ENCODE results near the gene GRAMD4.
"Not testable (repeated sequence)": the region's sequence is repeated elsewhere in the genome, so short reads cannot be mapped to it uniquely, and the experiment has no call there.

Gene GRAMD4

GRCh38 chr22:46617986-46618647, 2.1 kb upstream of the GRAMD4 start:
- no peak for DNase-seq (ENCODE audit: low read depth)
- TF ChIP-seq CTCF (conservative IDR thresholded peaks at IDR 0.05; ENCODE audit: low read length), result no peak
- no peak overlapping the region for H3K4me3 ChIP-seq (ENCODE audit: low read length)

GRCh38 chr22:46618667-46619066, 1.5 kb upstream of the GRAMD4 start:
- no peak overlapping the region for H3K4me3 ChIP-seq (ENCODE audit: low read length)
- DNase-seq (ENCODE audit: low read depth), result no peak
- no peak for TF ChIP-seq CTCF (conservative IDR thresholded peaks at IDR 0.05; ENCODE audit: low read length)

- TF ChIP-seq CTCF (conservative IDR thresholded peaks at IDR 0.05; ENCODE audit: low read length), result no peak
- no peak overlapping the region for H3K4me3 ChIP-seq (ENCODE audit: low read length)
- DNase-seq (ENCODE audit: low read depth), result peak; percentile 29
These were observed 851 bp upstream of the GRAMD4 start for GRCh38 chr22:46619240-46619829.

- DNase-seq (ENCODE audit: low read depth), result no peak
- no peak overlapping the region for H3K4me3 ChIP-seq (ENCODE audit: low read length)
- no peak for TF ChIP-seq CTCF (conservative IDR thresholded peaks at IDR 0.05; ENCODE audit: low read length)
These were observed 529 bp downstream of the GRAMD4 start for GRCh38 chr22:46620588-46621242.

GRCh38 chr22:46621243-46621930, 1.2 kb downstream of the GRAMD4 start:
- not testable (repeated sequence) for H3K4me3 ChIP-seq (ENCODE audit: low read length); DNase-seq (ENCODE audit: low read depth)

- no peak for TF ChIP-seq CTCF (conservative IDR thresholded peaks at IDR 0.05; ENCODE audit: low read length)
- DNase-seq (ENCODE audit: low read depth), result no peak
These were observed 1.9 kb downstream of the GRAMD4 start for GRCh38 chr22:46622081-46622521.

GRCh38 chr22:46625113-46625842, 5.1 kb downstream of the GRAMD4 start:
- DNase-seq (ENCODE audit: low read depth), result no peak
- H3K4me3 ChIP-seq (ENCODE audit: low read length), result no peak overlapping the region
- no peak for TF ChIP-seq CTCF (conservative IDR thresholded peaks at IDR 0.05; ENCODE audit: low read length)

More at GRCh38 chr22:46622081-46622521, 1.9 kb downstream of the GRAMD4 start:
- H3K4me3 ChIP-seq (ENCODE audit: low read length), result no peak overlapping the region
